GM12874 (cell line): Measurements from ENCODE around the gene LEAP2.

Source experiments
- TF ChIP-seq, protein P1 (sequence below): IDR thresholded peaks from 2 replicates; pipeline ENCODE4 v1.5.1; 2011; ENCODE audit warnings: low read depth, mild to moderate bottlenecking, control low read depth, low read length, moderate library complexity; ENCODE audit not compliant: insufficient read depth

LEAP2 gene

DNA sequence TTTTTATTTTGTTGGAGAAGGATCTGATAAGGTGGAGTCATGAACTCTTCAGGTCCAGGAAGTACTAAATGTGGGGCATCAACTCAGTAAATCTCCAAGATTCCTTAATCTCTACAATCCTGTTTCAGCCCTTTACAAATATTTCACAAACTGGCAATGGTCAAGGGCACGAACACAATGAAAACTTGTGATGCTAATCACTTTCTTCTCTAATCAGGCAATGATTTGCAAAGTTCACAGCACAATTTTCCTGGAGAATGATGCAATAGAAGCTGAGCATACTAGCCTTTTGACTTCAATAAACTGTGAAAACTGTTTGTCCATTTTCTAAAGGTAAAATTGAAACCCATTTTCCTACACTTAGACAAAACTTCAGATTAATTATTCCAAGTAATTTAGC is 24.1 kb upstream of the LEAP2 start:
- TF ChIP-seq, protein P1, sequence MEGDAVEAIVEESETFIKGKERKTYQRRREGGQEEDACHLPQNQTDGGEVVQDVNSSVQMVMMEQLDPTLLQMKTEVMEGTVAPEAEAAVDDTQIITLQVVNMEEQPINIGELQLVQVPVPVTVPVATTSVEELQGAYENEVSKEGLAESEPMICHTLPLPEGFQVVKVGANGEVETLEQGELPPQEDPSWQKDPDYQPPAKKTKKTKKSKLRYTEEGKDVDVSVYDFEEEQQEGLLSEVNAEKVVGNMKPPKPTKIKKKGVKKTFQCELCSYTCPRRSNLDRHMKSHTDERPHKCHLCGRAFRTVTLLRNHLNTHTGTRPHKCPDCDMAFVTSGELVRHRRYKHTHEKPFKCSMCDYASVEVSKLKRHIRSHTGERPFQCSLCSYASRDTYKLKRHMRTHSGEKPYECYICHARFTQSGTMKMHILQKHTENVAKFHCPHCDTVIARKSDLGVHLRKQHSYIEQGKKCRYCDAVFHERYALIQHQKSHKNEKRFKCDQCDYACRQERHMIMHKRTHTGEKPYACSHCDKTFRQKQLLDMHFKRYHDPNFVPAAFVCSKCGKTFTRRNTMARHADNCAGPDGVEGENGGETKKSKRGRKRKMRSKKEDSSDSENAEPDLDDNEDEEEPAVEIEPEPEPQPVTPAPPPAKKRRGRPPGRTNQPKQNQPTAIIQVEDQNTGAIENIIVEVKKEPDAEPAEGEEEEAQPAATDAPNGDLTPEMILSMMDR = no peak

DNA sequence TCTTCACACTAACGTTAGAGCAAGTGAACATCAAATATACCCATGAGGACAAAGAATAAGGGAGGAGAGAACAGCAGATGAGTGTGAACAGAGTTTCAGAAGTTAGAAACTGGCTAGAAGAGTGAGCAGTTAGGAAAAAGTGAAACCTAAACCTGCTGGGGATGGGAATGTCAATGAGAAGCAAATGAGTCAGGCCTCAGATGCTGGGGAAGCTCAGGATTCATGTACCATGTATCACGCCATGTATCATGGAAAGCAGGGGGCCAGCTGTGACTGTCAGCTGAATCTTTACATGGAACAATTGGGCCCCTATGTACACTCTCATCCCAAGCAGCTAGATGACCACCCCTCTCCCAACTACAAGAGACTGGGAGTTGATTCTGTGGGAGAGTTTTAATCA is 23.4 kb upstream of the LEAP2 start:
- TF ChIP-seq, protein P1 = no peak

DNA sequence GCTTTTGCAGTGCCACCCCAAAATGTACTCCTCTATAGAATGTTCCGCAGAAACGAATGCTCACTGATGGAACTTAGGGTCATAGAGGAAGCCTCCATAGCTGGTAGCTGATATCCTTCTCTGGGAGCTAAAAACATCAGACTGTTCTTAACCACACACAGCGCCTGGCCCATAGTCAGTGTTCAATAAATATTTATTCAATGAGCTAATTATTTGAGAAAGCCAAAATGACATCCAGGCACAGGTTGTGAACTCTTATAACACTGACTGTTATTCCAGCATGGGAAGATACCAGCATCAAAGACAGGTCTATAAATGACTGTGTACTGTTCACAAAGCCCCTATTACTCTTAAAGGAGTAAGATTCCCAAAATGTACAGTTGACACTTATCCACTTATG is 20.1 kb upstream of the LEAP2 start:
- TF ChIP-seq, protein P1 = no peak

DNA sequence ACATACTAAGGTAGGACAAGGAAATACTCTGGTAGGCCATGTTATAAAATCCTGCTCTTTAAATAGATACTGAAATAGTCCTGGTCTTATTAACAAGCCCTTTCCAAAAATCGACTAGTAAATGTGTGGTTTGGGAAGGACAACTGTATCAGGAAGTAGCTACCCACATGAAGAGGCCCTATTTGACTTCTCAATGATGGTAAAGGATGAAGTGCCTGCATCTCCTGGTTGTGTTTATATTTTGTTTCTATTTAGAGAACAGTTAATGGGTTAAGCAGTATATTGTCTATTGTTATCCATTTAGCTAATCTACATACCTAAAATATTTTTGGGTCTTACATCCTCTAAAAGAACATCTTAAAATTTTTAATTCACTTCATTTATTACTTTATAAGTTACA is 19.7 kb upstream of the LEAP2 start:
- TF ChIP-seq, protein P1 = no peak

DNA sequence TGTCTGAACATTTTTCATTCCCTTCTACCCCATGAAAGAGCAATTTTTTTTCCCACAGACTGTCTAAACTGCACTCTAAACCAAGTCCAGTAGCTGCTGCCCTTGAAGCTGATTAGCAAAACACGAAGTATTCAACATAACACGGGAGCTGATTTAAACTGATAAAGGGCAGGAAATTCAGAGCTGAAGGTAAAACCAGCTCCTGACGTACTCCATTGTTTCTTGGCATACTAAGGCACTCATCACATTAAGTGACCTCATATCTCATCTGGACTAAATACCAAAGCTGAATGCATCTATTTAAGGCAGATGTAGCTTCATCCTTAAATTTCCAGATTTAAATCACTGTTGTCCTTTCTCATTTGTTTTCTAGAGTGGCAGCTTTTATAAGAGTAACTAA is 19.2 kb upstream of the LEAP2 start:
- TF ChIP-seq, protein P1 = no peak

DNA sequence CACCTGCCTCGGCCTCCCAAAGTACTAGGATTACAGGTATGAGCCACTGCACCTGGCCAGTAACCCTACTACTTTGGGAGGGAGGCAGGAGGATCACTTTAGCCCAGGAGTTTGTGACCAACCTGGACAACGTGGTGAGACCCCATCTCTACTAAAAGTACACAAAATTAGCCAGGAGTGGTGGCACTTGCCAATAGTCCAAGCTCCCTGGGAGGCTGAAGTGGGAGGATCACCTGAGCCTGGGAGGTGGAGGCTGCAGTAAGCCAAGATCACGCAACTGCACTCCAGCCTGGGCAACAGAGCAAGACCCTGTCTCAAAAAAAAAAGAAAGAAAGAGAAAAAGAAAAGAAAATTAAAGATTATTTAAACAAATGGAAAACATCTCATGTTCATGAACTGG is 17.5 kb upstream of the LEAP2 start:
- TF ChIP-seq, protein P1 = no peak

DNA sequence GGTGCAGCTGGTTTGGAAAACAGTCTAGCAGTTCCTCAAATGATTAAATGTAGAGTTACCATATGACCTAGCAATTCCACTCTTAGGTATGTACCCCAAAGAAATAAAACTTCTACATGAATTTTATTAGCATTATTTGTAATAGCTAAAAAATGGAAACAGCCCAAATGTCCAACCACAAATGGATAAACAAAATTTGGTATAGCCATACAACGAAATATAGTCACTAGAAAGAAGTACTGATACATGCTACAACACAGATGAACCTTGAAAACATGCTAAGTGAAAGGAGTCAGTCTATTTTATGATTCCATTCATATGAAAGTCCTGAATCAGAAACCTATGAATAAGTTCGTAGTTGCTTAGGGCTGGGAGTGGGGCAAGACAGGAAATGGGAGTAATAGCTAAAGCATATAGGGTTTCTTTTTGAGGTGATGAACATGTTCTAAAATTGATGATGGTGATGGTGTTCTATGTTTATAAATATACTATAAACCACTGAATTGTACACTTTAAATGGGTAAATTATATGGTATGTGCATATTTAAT is 13.5 kb upstream of the LEAP2 start:
- TF ChIP-seq, protein P1 = no peak
